ENCODE measurements around the gene PI16. TPM values are rescaled to one million over a fixed set of nuclear protein-coding genes. Genes with fewer than 3 reads are reported as not detected.

Gene PI16
- total RNA-seq, 4 donors from 2014 or later: 1.0 to 8.4 (median 2.2) TPM

- no peaks in the 10 kb centered on the region for H3K27me3 ChIP-seq
- H3K4me1 ChIP-seq: peaks cover 0 to 45% (median 20%) of the 10 kb centered on the region in 3 donors
- peak overlapping the region in 1 of 4 donors; percentile 10 for H3K27ac ChIP-seq
- TF ChIP-seq, protein P1, sequence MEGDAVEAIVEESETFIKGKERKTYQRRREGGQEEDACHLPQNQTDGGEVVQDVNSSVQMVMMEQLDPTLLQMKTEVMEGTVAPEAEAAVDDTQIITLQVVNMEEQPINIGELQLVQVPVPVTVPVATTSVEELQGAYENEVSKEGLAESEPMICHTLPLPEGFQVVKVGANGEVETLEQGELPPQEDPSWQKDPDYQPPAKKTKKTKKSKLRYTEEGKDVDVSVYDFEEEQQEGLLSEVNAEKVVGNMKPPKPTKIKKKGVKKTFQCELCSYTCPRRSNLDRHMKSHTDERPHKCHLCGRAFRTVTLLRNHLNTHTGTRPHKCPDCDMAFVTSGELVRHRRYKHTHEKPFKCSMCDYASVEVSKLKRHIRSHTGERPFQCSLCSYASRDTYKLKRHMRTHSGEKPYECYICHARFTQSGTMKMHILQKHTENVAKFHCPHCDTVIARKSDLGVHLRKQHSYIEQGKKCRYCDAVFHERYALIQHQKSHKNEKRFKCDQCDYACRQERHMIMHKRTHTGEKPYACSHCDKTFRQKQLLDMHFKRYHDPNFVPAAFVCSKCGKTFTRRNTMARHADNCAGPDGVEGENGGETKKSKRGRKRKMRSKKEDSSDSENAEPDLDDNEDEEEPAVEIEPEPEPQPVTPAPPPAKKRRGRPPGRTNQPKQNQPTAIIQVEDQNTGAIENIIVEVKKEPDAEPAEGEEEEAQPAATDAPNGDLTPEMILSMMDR (IDR thresholded peaks at IDR 0.05): no peak
- no peak for TF ChIP-seq POLR2A (IDR thresholded peaks at IDR 0.05)
- WGBS, 2 donors: 80% methylated on average over 1 of the region's 6 CpGs; no CpG with 5 or more reads in 1 of the 2 donors
- H3K9me3 ChIP-seq: no peaks in the 10 kb centered on the region
- DNase-seq: no peak
- H3K4me3 ChIP-seq: no peak overlapping the region
- intact Hi-C loops (cut with DNase I): no loop called here
- H3K36me3 ChIP-seq: peaks cover 4 to 32% (median 6%) of the 10 kb centered on the region in 3 donors
Observed at GRCh38 chr6:36964349-36964748, 9.8 kb downstream of the PI16 start.

- H3K4me1 ChIP-seq: peaks cover 0 to 50% (median 25%) of the 10 kb centered on the region in 3 donors
- peaks cover 4 to 37% (median 10%) of the 10 kb centered on the region in 3 donors for H3K36me3 ChIP-seq
- H3K27ac ChIP-seq: no peak overlapping the region
- intact Hi-C loops (cut with DNase I): no loop called here
- H3K9me3 ChIP-seq: no peaks in the 10 kb centered on the region
- 89% methylated on average over 3 of the region's 4 CpGs; no CpG with 5 or more reads in 1 of the 2 donors for WGBS, 2 donors
- no peak for DNase-seq
- H3K4me3 ChIP-seq: no peak overlapping the region
- TF ChIP-seq POLR2A (IDR thresholded peaks at IDR 0.05): no peak
- TF ChIP-seq, protein P1 (IDR thresholded peaks at IDR 0.05): no peak
- no peaks in the 10 kb centered on the region for H3K27me3 ChIP-seq
Observed at GRCh38 chr6:36964908-36965307, 10.4 kb downstream of the PI16 start.

DNA sequence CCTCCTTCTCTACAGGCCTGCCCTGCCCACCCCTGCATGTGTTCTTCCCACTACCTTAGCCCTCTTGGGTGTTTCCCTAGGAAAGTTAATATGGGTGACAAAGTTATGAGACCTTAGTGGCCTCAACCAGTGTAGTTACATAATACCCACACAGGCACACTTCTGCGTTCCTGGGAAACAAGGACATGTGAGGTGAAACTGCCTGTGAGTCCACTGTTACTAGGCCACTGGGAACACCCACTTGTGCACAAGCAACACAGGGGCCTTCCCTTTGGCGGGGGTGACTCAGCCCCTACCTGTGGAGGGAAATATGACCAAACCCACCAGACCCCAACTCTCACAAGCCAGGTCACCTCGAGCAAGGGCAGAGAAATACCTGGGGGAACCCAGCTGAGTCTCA lies 12.8 kb downstream of the PI16 start:
- 76 to 88% methylated on average over 1 to 3 of the region's 3 CpGs for WGBS, 2 donors
- peaks cover 16 to 61% (median 34%) of the 10 kb centered on the region in 3 donors for H3K36me3 ChIP-seq
- TF ChIP-seq, protein P1 (IDR thresholded peaks at IDR 0.05): no peak
- TF ChIP-seq POLR2A (IDR thresholded peaks at IDR 0.05): no peak
- no peaks in the 10 kb centered on the region for H3K9me3 ChIP-seq
- DNase-seq: no peak
- H3K4me1 ChIP-seq: peaks cover 0 to 54% (median 32%) of the 10 kb centered on the region in 3 donors
- no peaks in the 10 kb centered on the region for H3K27me3 ChIP-seq
- H3K27ac ChIP-seq: no peak overlapping the region
- H3K4me3 ChIP-seq: no peak overlapping the region
- intact Hi-C loops (cut with DNase I): no loop called here

DNA sequence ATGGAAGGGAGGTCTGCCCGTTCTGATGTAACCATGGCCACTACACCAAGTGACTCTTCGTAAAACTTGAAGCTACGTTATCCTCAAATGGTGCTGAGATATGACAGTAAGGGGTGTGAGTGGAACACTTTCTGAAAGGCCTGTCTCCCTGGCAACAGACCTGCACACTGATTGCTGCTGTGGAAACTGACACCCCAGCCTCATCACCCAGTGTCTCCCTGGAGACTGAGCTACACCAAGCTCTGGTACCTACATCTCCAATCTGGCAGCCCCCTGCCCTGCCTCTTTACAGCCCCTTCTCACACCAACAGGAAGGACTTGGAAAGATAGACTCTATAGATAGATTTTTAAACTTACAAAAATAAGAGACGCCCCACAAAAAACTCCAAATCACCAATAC lies 13.2 kb downstream of the PI16 start:
- no peaks in the 10 kb centered on the region for H3K9me3 ChIP-seq
- H3K4me1 ChIP-seq: peaks cover 0 to 54% (median 32%) of the 10 kb centered on the region in 3 donors
- no peaks in the 10 kb centered on the region for H3K27me3 ChIP-seq
- TF ChIP-seq, protein P1 (IDR thresholded peaks at IDR 0.05): no peak
- no peak for TF ChIP-seq POLR2A (IDR thresholded peaks at IDR 0.05)
- DNase-seq: no peak
- intact Hi-C loops (cut with DNase I): no loop called here
- peak overlapping the region in 1 of 4 donors; percentile 78 for H3K27ac ChIP-seq
- no peak overlapping the region for H3K4me3 ChIP-seq
- H3K36me3 ChIP-seq: peaks cover 21 to 66% (median 39%) of the 10 kb centered on the region in 3 donors
- whole genome bisulfite sequencing, 2 donors: 81 to 87% methylated on average over 4 of the region's 4 CpGs

DNA sequence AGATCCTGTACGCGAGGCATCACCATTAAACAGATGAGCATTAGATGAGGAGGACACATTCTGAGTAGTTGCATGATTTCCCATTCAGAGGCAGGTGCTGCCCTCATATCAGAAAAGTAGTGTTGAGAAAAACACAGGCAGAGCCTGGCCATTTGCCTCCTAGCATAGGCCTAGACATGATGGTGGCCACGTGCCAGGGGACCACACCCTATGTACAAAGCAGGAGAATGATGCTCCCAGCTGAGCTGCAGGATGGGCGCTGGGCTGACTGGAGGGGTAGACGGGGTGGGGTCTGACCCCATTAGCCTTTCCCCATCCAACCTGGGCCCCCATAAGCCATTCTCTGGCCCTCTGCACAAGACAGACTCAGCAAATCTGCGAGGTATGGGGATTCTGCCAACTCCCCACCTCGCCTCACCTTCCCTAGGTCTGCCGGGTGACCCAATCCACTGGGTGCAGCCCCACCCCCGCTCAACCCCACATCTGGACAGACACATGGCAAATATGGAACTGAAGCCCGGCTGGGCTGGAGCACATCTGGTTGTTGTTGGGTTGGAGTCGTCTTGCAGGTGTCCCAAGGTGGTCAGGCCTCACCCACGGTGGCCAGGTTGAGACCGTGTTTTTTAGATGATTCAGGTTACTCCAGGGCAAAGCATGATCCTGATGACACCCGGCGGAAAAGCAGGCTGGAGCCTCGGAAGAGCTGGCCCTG lies 13.9 kb downstream of the PI16 start:
- H3K36me3 ChIP-seq: peaks cover 21 to 72% (median 42%) of the 10 kb centered on the region in 3 donors
- TF ChIP-seq, protein P1 (IDR thresholded peaks at IDR 0.05): no peak
- no peak for TF ChIP-seq POLR2A (IDR thresholded peaks at IDR 0.05)
- no peak for DNase-seq
- 27 to 85% methylated on average over 5 to 15 of the region's 16 CpGs for WGBS, 2 donors
- no peaks in the 10 kb centered on the region for H3K9me3 ChIP-seq
- no peaks in the 10 kb centered on the region for H3K27me3 ChIP-seq
- H3K4me3 ChIP-seq: no peak overlapping the region
- H3K27ac ChIP-seq: peak overlapping the region in 3 of 4 donors; percentile 5 to 78 (median 45)
- intact Hi-C loops (cut with DNase I): no loop called here
- peaks cover 0 to 50% (median 31%) of the 10 kb centered on the region in 3 donors for H3K4me1 ChIP-seq

All from esophagus squamous epithelium (tissue), 5 donors.